Medulla oblongata (tissue), 1 donor: ENCODE results near the gene CYP2A7.
"Not testable (repeated sequence)": the region's sequence is repeated elsewhere in the genome, so short reads cannot be mapped to it uniquely, and the experiment has no call there.

Source experiments
- DNase-seq: peaks from one replicate; pipeline ENCODE4 v3.0.0-alpha.2; 2015; ENCODE audit errors: extremely low spot score

The CYP2A7 gene

GRCh38 chr19:40882062-40882461, at the start of gene CYP2A7:
Gene CYP2A7 (minus strand): TSS chr19:40882231. CDS start chr19:40882210, 21 bp downstream.
- DNase-seq, result not testable (repeated sequence)

- not testable (repeated sequence) for DNase-seq
Measured at GRCh38 chr19:40930799-40931198, 48.8 kb upstream of the CYP2A7 start.

DNA sequence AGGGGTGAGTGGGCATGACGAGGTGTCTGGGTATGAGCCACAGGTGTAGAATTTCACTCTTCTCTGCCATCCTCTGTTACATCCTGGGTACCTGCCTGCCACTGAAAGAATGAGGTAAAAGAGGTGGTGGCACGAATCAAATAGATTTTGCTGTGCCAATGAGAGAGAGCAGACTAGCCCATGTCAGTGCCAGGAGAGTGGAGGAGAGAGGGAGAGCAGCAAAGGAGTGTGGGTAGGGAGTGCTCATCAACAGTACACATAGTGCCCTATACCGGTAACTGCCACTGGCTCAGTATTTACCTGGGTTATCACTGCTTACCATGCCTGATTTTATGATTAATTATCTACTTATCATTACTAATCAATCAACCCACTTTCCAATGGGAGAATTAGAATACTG, 47.9 kb upstream of the CYP2A7 start:
- DNase-seq, result not testable (repeated sequence)

GRCh38 chr19:40928850-40929249, 46.8 kb upstream of the CYP2A7 start:
- no peak for DNase-seq

- no peak for DNase-seq
Measured at GRCh38 chr19:40927567-40927966, 45.5 kb upstream of the CYP2A7 start.

- DNase-seq, result not testable (repeated sequence)
Measured at GRCh38 chr19:40926276-40926675, 44.2 kb upstream of the CYP2A7 start.

- DNase-seq, result no peak
Measured at GRCh38 chr19:40923934-40924391, 41.9 kb upstream of the CYP2A7 start.

DNA sequence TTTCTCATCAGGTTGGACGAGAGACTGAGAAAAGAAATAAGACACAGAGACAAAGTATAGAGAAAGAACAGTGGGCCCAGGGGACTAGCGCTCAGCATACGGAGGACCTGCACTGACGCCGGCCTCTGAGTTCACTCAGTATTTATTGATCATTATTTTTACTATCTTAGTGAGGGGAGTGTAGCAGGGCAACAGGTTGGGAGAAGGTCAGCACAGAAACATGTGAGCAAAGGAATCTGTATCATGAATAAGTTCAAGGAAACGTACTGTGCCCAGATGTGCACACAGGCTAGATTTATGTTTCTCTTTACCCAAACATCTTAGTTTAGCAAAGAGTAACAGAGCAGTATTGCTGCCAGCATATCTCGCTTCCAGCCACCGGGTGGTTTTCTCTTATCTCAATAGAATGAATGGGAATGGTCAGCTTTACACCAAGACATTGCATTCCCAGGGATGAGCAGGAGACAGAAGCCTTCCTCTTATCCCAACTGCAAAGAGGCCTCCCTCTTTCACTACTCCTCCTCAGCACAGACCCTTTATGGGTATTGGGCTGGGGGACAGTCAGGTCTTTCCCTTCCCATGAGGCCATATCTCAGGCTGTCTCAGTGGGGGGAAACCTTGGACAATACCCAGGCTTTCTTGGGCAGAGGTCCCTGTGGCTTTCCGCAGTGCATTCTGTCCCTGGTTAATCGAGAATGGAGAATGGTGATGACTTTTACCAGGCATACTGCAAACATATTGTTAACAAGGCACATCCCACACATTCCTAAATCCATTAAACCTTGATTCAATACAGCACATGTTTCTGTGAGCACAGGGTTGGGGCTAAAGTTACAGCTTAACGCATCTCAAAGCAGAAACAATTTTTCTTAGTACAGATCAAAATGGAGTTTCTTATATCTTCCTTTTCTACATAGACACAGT, 40.5 kb upstream of the CYP2A7 start:
- DNase-seq, result not testable (repeated sequence)

GRCh38 chr19:40921005-40921897, 39.2 kb upstream of the CYP2A7 start:
- no peak for DNase-seq

- no peak for DNase-seq
Measured at GRCh38 chr19:40920300-40921004, 38.4 kb upstream of the CYP2A7 start.

- not testable (repeated sequence) for DNase-seq
Measured at GRCh38 chr19:40919530-40920299, 37.7 kb upstream of the CYP2A7 start.

DNA sequence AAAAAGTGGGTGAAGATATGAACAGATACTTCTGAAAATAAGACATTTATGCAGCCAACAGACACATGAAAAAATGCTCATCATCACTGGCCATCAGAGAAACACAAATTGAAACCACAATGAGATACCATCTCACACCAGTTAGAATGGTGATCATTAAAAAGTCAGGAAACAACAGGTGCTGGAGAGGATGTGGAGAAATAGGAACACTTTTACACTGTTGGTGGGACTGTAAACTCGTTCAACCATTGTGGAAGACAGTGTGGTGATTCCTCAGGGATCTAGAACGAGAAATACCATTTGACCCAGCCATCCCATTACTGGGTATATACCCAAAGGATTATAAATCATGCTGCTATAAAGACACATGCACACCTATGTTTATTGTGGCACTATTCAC, 36.3 kb upstream of the CYP2A7 start:
- not testable (repeated sequence) for DNase-seq

- no peak for DNase-seq
Measured at GRCh38 chr19:40908976-40909375, 26.9 kb upstream of the CYP2A7 start.

- no peak for DNase-seq
Measured at GRCh38 chr19:40907968-40908735, 26.1 kb upstream of the CYP2A7 start.

DNA sequence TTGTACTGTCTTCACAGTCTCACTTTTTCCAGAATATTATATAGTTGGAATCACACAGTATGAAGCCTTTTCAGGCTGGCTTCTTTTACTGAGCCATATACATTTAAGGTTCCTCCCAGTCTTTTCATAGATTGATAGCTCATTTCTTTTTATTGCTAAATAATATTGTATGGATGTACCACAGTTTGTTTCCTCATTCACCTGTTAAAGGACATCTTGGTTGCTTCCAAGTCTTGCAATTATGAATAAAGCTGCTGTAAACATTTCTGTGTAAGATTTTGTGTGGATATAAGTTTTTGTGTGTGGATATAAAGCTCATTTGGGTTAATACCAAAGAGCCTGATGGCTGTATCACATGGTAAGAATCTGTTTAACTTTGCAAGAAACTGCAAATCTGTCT, 24.5 kb upstream of the CYP2A7 start:
- DNase-seq, result no peak

GRCh38 chr19:40904673-40905156, 22.7 kb upstream of the CYP2A7 start:
- DNase-seq, result not testable (repeated sequence)

DNA sequence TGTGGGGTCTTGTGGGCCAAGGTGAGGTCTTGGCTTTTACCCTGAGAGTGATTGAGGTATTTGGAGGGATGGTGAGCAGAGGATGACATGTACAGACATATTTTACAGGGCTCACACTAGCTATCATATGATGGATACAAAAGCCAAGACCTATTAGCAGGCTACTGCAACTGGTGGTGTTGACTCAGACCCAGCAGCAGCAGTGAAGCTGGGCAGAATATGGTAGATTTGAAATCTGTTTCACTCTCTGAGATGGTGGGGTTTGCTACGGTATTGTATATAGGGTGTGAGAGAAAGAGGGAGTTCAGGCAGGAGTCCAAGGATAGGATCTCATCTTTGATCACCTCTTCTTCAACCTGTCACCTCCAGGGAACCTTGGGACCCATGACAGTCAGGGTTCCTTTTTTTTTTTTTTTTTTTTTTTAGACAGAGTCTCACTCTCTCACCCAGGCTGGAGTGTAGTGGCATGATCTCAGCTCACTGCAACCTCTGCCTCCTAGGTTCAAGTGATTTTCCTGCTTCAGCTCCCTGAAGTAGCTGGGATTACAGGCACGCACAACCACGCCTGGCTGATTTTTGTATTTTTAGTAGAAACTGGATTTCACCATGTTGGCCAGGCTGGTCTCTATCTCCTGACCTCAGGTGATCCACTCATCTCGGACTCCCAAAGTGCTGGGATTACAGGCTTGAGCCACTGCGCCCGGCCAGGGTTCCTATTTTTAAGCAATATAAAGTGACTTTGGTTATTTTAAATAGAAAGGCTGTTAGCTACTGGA, 20.1 kb upstream of the CYP2A7 start:
- DNase-seq, result not testable (repeated sequence)

GRCh38 chr19:40900521-40900920, 18.5 kb upstream of the CYP2A7 start:
- DNase-seq, result not testable (repeated sequence)

DNA sequence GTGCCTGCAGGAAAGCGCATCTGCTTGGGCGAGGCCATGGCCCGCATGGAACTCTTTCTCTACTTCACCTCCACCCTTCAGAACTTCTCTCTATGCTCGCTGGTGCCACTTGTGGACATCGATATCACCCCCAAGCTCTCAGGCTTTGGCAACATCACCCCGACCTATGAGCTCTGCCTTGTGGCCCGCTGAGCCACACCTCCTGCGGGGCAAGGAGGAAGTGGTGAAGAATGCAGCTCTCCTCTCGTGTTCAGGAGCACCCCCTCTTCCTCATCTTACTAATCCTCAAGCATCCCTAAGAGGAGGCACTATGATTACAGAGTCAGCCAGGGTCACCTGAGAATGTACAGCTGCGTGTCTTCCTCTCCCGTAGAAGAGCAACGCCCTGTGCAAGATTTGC, 17.9 kb upstream of the CYP2A7 start:
- DNase-seq, result not testable (repeated sequence)
